GM23338 (cell line): ENCODE measurements around the gene PPP1R14B.

Source experiments
- CREB1 ChIP-seq: fragments of 250-450 bp; sonication (Bioruptor Pico); IDR thresholded peaks from 2 replicates; pipeline ENCODE4 v1.5.0; 2020; ENCODE audit warnings: low read depth, mild to moderate bottlenecking, moderate library complexity
- EZH2 ChIP-seq: fragments of 200-600 bp; sonication (generic); IDR thresholded peaks from one replicate; pipeline ENCODE4 v1.8.0; 2017; ENCODE audit warnings: antibody characterized with exemption, mild to moderate bottlenecking, low read depth; ENCODE audit not compliant: unreplicated experiment
- EZH2phosphoT487 ChIP-seq: fragments of 200-600 bp; sonication (generic); IDR thresholded peaks from one replicate; pipeline ENCODE4 v1.8.1; 2018; ENCODE audit warnings: antibody characterized with exemption; ENCODE audit not compliant: unreplicated experiment
- JUNB ChIP-seq: IDR thresholded peaks from one replicate; pipeline ENCODE4 v1.6.1; 2016; ENCODE audit warnings: antibody characterized with exemption; ENCODE audit not compliant: unreplicated experiment
- NANOG ChIP-seq: IDR thresholded peaks from 2 replicates; pipeline ENCODE4 v1.6.1; 2016; ENCODE audit warnings: antibody characterized with exemption, borderline replicate concordance
- POLR2AphosphoS5 ChIP-seq: IDR thresholded peaks from 2 replicates; pipeline ENCODE4 v1.6.1; 2016; ENCODE audit warnings: antibody characterized with exemption, low read depth
- REST ChIP-seq: IDR thresholded peaks from one replicate; pipeline ENCODE4 v1.6.1; 2018; ENCODE audit warnings: antibody characterized with exemption; ENCODE audit not compliant: unreplicated experiment
- TF ChIP-seq, protein P1 (sequence below), 2 experiments: fragments of 200-600 bp in 1 of 2; sonication (generic) in 1 of 2; conservative IDR thresholded peaks; 2 replicates each; pipeline versions ENCODE4 v1.5.1 to v1.6.1; 2016 to 2017; ENCODE audit warnings: antibody characterized with exemption in 2 of 2, low read depth in 2 of 2, mild to moderate bottlenecking in 2 of 2, moderate library complexity in 1 of 2

DNA sequence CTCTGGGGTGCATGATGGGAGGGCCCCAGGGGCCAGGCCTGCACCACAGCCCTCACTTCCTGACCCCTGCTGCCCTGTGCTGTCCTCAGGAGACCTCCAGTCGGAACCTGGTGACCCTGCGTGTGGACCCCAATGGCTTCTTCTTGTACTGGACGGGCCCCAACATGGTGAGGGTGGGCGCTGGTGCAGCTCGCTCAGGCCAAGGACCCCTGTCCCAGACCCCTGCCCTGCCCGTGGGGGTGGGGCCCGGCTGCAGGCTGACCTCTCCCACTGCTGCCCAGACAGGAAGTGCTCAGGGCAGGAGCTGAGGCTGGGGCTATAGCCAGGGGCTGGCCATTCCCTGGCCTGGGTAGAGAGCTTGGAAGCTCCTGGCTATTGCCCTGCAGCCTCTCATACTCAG, 7.6 kb upstream of the PPP1R14B start:
- TF ChIP-seq EZH2, result no peak
- TF ChIP-seq, protein P1, sequence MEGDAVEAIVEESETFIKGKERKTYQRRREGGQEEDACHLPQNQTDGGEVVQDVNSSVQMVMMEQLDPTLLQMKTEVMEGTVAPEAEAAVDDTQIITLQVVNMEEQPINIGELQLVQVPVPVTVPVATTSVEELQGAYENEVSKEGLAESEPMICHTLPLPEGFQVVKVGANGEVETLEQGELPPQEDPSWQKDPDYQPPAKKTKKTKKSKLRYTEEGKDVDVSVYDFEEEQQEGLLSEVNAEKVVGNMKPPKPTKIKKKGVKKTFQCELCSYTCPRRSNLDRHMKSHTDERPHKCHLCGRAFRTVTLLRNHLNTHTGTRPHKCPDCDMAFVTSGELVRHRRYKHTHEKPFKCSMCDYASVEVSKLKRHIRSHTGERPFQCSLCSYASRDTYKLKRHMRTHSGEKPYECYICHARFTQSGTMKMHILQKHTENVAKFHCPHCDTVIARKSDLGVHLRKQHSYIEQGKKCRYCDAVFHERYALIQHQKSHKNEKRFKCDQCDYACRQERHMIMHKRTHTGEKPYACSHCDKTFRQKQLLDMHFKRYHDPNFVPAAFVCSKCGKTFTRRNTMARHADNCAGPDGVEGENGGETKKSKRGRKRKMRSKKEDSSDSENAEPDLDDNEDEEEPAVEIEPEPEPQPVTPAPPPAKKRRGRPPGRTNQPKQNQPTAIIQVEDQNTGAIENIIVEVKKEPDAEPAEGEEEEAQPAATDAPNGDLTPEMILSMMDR (conservative IDR thresholded peaks at IDR 0.05; ENCODE audit: low read depth in 2 of 2), result no peak
- TF ChIP-seq NANOG, result no peak
- TF ChIP-seq POLR2AphosphoS5, result no peak
- no peak for TF ChIP-seq EZH2phosphoT487
- TF ChIP-seq CREB1 (CRISPR knock-in tag), result no peak
- TF ChIP-seq JUNB, result no peak
- no peak for TF ChIP-seq REST
